Inflammatory macrophage treated with lipopolysaccharide for 4 hours (primary cell): Measurements from ENCODE around the gene CLNS1A.

Source experiments
- DNase-seq: peaks from one replicate; pipeline ENCODE4 v3.0.0-alpha.2; 2020

CLNS1A gene, protein sequence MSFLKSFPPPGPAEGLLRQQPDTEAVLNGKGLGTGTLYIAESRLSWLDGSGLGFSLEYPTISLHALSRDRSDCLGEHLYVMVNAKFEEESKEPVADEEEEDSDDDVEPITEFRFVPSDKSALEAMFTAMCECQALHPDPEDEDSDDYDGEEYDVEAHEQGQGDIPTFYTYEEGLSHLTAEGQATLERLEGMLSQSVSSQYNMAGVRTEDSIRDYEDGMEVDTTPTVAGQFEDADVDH

DNA sequence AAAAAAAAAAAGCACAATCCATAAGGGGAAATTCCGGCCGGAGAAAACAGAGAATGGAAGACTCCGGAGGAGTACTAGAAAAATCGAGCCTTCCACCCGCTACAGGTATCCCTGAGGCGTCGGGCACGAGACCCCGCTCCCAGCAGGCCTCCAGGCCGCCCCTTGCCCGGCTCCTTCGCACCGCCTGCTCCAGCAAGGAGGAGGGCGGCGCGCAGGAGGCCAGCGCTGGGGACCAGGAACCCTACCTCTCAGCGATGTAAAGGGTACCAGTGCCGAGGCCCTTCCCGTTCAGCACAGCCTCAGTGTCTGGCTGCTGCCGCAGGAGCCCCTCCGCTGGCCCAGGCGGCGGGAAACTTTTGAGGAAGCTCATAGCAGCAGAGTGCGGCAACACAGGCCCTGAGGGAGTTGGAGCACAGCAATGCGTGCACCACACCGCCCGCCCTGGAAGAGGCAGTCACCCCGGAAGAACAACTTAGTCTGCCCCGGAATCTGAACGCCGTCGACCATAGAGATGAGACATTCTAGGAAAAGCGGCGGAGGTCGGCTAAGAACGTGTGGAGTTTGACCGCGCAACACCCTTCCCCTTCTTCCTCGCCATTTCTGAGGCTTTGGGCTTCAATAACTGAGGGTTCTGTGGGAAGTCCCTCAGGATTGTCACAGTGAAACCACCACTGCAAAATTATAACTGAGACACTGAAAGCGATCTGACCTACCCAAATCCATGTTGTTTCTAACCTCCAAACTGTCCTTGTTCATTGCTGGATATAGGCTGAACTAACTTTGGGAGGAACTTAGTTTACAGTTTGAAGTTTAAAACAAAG lies at the start of gene CLNS1A:
TSS of gene CLNS1A (minus strand) at position 450 of the 821 bp plus-strand sequence. CDS start at position 370, 80 bp downstream.
- DNase-seq = peak; percentile 90

DNA sequence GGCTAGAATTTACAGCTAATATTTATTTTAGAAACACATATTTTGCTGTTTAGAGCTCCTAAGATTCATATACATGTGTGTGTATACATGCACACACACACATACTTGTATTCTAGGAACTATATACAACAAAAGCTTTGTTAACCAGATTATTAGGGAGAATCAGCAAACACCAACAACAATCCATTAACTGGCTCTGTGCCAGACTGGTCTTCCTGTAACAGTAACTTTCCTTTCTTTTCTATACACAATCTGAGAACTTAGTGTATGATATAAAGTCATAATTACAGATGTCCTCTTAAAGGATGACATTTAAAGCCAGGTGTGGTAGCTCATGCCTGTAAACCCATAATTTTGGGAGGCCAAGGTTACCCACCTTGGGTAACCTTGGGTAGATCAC lies 49.5 kb upstream of the CLNS1A start:
- no peak for DNase-seq

GRCh38 chr11:77677138-77677537 lies 39.5 kb upstream of the CLNS1A start:
- DNase-seq = no peak

GRCh38 chr11:77672264-77672663 lies 34.7 kb upstream of the CLNS1A start:
- no peak for DNase-seq

GRCh38 chr11:77669848-77670511 lies 32.4 kb upstream of the CLNS1A start:
- DNase-seq = no peak

GRCh38 chr11:77668760-77669159 lies 31.2 kb upstream of the CLNS1A start:
- no peak for DNase-seq

GRCh38 chr11:77665240-77665965 lies 27.8 kb upstream of the CLNS1A start:
- no peak for DNase-seq

GRCh38 chr11:77661670-77662069 lies 24.1 kb upstream of the CLNS1A start:
- DNase-seq = no peak

DNA sequence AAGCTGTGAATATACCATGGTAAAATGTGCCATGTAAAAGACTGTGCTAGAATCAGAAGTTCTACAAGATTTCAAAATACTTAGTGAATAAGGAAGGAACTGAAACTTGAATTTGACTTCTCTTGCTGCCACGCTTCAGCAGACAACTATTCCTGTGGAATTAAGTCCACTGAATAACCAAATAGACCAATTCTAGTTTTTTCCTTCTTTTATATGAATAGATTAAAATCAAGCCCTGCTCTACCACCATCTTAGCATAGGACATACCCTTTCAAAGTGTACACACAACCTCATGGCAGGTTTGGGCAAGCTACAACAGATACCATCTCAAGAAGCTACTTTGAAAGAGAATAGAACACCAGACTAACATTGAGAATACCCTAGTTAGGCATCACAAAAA lies 23.4 kb upstream of the CLNS1A start:
- DNase-seq = peak; percentile 58

- no peak for DNase-seq
Observed at GRCh38 chr11:77658213-77659013, 20.8 kb upstream of the CLNS1A start.

GRCh38 chr11:77656362-77656761 lies 18.8 kb upstream of the CLNS1A start:
- no peak for DNase-seq

DNA sequence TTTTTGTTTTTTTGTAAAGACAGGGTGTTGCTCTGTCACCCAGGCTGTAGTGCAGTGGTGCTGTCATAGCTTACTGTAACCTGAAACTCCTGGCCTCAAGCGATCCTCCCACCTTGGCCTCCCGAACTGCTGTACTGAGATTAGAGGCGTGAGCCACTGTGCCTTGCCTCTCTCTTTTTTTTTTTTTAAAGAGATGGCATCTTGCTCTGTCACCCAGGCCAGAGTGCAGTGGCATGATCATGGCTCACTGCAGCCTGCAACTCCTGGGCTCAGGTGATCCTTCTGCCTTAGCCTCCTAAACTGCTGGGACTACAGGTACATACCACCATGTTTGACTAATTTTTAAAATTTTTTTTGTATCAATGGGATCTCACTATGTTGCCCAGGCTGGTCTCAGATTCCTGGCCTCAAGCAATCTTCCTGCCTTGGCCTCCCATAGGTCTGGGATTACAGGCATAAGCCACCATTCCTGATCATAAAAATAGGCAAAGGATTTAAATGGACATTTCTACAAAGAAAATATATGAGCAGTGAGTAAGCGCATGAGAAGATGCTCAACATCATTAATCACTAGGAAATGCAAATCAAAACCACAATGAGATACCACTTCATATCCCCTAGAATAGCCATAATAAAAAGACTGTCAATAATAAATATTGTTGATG lies 17.3 kb upstream of the CLNS1A start:
- no peak for DNase-seq

- no peak for DNase-seq
Observed at GRCh38 chr11:77650123-77650522, 12.5 kb upstream of the CLNS1A start.

DNA sequence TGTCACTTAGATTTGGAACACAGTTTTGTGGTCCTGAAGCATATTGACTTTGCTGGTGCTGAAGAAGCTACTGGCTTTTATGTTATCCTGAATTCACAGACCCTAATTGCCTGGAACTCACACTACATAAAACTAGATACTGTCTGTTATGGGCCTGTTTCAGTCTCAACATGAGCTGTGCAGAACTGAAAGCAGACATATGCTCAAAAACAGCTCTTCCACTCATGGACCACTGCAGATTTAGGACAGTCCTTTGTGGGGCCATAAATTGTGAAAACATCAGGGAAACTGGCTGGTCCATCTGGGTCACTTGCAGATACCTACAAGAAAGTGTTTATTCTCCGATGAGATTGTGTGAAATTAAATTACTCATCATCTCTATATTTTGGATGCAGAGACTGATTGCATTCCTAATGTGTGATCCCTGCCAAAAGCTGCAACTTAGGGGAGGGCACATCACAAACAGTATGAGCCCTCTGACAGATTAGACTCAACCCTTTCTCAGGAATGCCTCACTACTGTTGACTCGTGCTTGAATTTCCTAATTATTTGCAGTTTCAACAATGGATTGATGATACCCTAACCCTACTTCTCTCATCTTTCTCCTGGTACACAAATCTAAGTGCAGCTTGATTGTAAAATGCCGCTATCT lies 10.2 kb upstream of the CLNS1A start:
- DNase-seq = no peak

DNA sequence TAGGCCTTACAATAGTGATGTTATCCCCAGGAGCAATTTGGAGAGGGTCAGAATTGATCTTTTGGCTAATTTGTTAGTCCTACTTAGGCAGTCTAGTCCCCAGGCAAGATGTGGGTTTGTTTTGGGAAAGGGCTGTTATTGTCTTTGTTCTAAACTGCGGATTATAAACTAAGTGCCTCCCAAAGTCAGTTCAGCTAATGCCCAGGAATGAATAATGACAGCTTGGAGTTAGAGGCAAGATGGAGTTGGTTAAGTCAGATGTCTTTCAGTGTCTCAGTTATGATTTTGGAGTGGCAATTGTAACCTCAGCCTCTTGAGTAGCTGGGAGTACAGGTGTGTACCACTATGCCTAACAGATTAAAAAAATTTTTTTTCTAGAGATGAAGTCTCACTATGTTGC lies 7.3 kb upstream of the CLNS1A start:
- no peak for DNase-seq

DNA sequence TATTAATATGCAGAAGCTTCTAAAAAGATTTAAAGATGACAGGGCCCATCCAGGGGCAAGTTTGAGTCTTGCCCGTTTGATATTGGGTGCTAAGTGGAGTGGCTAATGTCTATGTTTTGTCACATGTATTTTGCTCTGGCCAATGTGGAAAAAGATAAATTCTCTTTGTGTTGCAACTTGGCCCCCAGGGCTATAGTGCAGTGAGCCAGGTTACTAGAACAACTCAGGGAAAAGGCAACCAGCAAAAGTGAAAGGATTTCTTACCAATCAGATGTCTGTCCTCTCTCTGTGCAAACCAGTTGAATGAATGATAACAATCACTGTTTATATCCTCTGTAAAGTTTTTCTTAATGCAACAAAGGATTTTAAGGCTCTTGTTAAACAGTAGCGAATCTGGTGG lies 4.6 kb upstream of the CLNS1A start:
- no peak for DNase-seq

- peak; percentile 27 for DNase-seq
Observed at GRCh38 chr11:77636731-77637344, 756 bp downstream of the CLNS1A start.

DNA sequence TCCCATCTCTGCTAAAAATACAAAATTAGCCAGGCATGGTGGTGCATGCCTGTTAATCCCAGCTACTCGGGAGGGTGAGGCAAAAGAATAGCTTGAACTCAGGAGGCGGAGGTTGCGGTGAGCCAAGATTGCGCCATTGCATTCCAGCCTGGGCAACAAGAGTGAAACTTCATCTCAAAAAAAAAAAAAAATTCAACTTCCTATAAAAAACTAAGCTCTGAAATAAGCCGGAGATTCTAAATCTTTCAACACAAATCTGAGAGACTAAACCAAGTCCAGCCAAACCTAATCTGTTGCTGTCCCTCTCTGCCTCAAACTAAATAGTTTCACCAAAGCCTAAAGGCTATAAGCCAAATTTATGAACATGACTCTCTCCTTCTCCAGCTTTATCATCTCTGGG lies 3.7 kb downstream of the CLNS1A start:
- DNase-seq = peak; percentile 76

DNA sequence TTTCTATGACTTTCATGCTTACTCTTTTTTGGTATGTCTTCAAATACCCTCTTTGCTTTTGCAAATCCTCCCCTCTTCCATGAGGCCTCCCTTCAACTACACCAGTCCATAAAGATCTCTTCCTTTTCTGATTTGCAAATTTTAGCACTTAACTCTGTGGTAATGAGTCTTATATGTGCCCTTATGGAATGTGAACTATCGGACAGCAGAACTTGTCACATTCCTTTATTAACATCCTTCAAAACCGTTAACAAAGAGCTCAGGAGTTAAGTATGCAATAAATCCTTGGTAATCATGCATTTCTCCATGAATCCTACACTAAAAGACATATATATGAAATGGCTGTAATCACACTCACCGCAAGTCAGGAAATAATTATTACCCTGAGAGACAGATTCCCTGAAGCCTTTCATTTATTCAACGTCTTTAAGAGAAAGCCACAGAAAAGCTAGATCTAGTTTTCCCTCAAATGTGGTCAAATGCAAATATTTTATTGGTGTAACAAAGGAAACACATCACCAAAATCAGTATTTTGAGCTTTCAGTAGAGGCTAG lies 7.4 kb downstream of the CLNS1A start:
- no peak for DNase-seq

DNA sequence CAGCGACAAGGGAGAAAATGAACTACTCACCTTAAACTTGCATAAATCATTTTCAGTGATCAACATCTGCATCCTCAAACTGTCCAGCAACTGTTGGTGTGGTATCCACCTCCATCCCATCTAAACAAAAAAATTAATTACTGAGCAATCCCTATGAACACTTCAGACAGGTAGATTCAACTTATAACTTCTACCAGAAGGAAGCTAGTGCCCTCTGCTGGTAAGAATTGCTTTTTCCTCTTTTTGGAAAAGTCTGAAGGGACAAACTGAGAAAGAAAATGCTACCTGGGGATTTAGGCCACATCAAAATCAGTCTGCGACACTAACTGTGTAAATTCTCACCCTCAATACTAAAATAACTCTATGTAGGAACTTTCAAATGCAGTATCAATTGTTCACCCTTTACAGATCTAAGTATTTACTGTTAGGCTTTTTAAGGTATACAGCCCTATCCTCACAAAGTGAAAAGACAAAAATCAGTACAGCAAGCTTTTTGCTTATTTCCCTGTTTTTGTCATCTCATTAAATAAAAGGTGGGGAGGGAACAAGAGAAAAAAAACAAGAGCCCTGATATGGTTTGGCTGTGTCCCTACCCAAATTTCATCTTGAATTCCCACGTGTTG lies 17.9 kb downstream of the CLNS1A start:
- DNase-seq = peak; percentile 58
